Esophagus (tissue), 2 donors: ENCODE measurements around the gene MRPL24. TPM values are rescaled to one million over a fixed set of nuclear protein-coding genes. Genes with fewer than 3 reads are reported as not detected.

Experiments
- H3K27ac ChIP-seq, 2 donors: one replicate each; pipeline ENCODE4 v1.5.1; 2013; ENCODE audit warnings: low read depth in 2 of 2, mild to moderate bottlenecking in 2 of 2, inconsistent platforms in 1 of 2, low read length in 1 of 2, moderate library complexity in 1 of 2
- H3K27me3 ChIP-seq, 2 donors: one replicate each; pipeline ENCODE4 v1.6.1; 2013; ENCODE audit warnings: low read length in 2 of 2, control low read depth in 1 of 2, mild to moderate bottlenecking in 1 of 2; ENCODE audit not compliant: insufficient read depth in 2 of 2, control insufficient read depth in 1 of 2
- H3K36me3 ChIP-seq, 2 donors: one replicate each; pipeline ENCODE4 v1.6.1; 2013; ENCODE audit warnings: low read length in 1 of 2; ENCODE audit not compliant: control insufficient read depth in 2 of 2, insufficient read depth in 2 of 2
- H3K4me1 ChIP-seq, 2 donors: one replicate each; pipeline ENCODE4 v1.6.1; 2013; ENCODE audit warnings: low read length in 1 of 2; ENCODE audit not compliant: control insufficient read depth in 2 of 2, insufficient read depth in 2 of 2
- H3K4me3 ChIP-seq, 2 donors: one replicate each; pipeline ENCODE4 v1.5.1; 2013; ENCODE audit warnings: low read length in 2 of 2, mild to moderate bottlenecking in 2 of 2, low read depth in 1 of 2, moderate library complexity in 1 of 2
- H3K9me3 ChIP-seq, 2 donors: one replicate each; pipeline ENCODE4 v1.6.1; 2013; ENCODE audit warnings: mild to moderate bottlenecking in 2 of 2, low read depth in 1 of 2, low read length in 1 of 2, moderate library complexity in 1 of 2; ENCODE audit not compliant: control insufficient read depth in 2 of 2, insufficient read depth in 1 of 2
- WGBS, 2 donors: extraction: QIAGEN DNeasy Blood & Tissue Kit; methylation state at CpG; one replicate each; pipeline ENCODE4 v1.1.7; 2013; 5-methylcytosine and 5-hydroxymethylcytosine counted together
- polyA plus RNA-seq, 2 donors: library from polyadenylated mRNA; stranded (reverse); fragments of 200-250 nt; gene quantifications; one replicate each; pipeline ENCODE4 v1.2.3, GENCODE V29; 2013
- donor health status: healthy with polysubstance abuse.
- donor health status: Bipolar disorder and iron deficiency.

Gene MRPL24
- polyA plus RNA-seq, 2 donors, result 79.3 to 81.0 TPM

- Histone ChIP-seq H3K36me3 (peaks cover 0 to 3% of the 10 kb centered on the region in 2 donors), H3K27me3 (no peaks in the 10 kb centered on the region), H3K9me3 (no peaks in the 10 kb centered on the region), H3K27ac (no peak overlapping the region), H3K4me1 (peaks cover 2 to 6% of the 10 kb centered on the region in 2 donors), H3K4me3 (no peak overlapping the region)
- 81 to 83% methylated on average over 3 of the region's 3 CpGs for WGBS, 2 donors
Observed at GRCh38 chr1:156773607-156774006, 32.7 kb upstream of the MRPL24 start.

- H3K36me3 ChIP-seq, result peaks cover 0 to 3% of the 10 kb centered on the region in 2 donors
- no peaks in the 10 kb centered on the region for H3K9me3 ChIP-seq
- 48 to 61% methylated on average over 9 of the region's 9 CpGs for WGBS, 2 donors
- H3K4me3 ChIP-seq, result no peak overlapping the region
- H3K27me3 ChIP-seq, result no peaks in the 10 kb centered on the region
- peaks cover 2 to 6% of the 10 kb centered on the region in 2 donors for H3K4me1 ChIP-seq
- H3K27ac ChIP-seq, result no peak overlapping the region
Observed at GRCh38 chr1:156772728-156773497, 32.0 kb upstream of the MRPL24 start.

GRCh38 chr1:156772222-156772621, 31.3 kb upstream of the MRPL24 start:
- no peak overlapping the region for H3K4me3 ChIP-seq

GRCh38 chr1:156768610-156769295, 27.9 kb upstream of the MRPL24 start:
- Histone ChIP-seq H3K27ac (peak overlapping the region in 1 of 2 donors; percentile 53), H3K4me3 (peak overlapping the region; percentile 91 to 94), H3K9me3 (no peaks in the 10 kb centered on the region), H3K4me1 (peaks cover 2 to 5% of the 10 kb centered on the region in 2 donors), H3K36me3 (peaks cover 0 to 3% of the 10 kb centered on the region in 2 donors), H3K27me3 (no peaks in the 10 kb centered on the region)
- WGBS, 2 donors, result 17 to 22% methylated on average over 8 of the region's 8 CpGs

More at GRCh38 chr1:156772222-156772621, 31.3 kb upstream of the MRPL24 start:
- Histone ChIP-seq H3K27me3 (no peaks in the 10 kb centered on the region), H3K27ac (no peak overlapping the region), H3K9me3 (no peaks in the 10 kb centered on the region), H3K4me1 (peaks cover 2 to 6% of the 10 kb centered on the region in 2 donors), H3K36me3 (peaks cover 0 to 3% of the 10 kb centered on the region in 2 donors)
- WGBS, 2 donors, result 83 to 84% methylated on average over 3 of the region's 3 CpGs

GRCh38 chr1:156767879-156768604, 27.2 kb upstream of the MRPL24 start:
- 0 to 1% methylated on average over 30 to 31 of the region's 31 CpGs for WGBS, 2 donors
- Histone ChIP-seq H3K27ac (peak overlapping the region; percentile 94 to 97), H3K4me1 (peaks cover 2 to 5% of the 10 kb centered on the region in 2 donors)

GRCh38 chr1:156767101-156767878, 26.4 kb upstream of the MRPL24 start, which contains the start of gene PRCC:
Gene PRCC (plus strand): TSS chr1:156767535. CDS start chr1:156767772, 237 bp downstream.
- Histone ChIP-seq H3K9me3 (no peaks in the 10 kb centered on the region), H3K4me1 (peaks cover 2 to 5% of the 10 kb centered on the region in 2 donors), H3K27me3 (no peaks in the 10 kb centered on the region), H3K27ac (peak within 1 kb of the TSS; percentile 94 to 97), H3K4me3 (peak within 1 kb of the TSS; percentile 91 to 94), H3K36me3 (no peaks in the 10 kb centered on the region)
- WGBS, 2 donors, result 0% methylated on average over 42 to 50 of the region's 50 CpGs

More at GRCh38 chr1:156767879-156768604, 27.2 kb upstream of the MRPL24 start:
- Histone ChIP-seq H3K27me3 (no peaks in the 10 kb centered on the region), H3K9me3 (no peaks in the 10 kb centered on the region), H3K36me3 (peaks cover 0 to under 1% of the 10 kb centered on the region in 2 donors), H3K4me3 (peak overlapping the region; percentile 91 to 94)

GRCh38 chr1:156766298-156767100, 25.6 kb upstream of the MRPL24 start:
- 6 to 7% methylated on average over 14 of the region's 14 CpGs for WGBS, 2 donors
- Histone ChIP-seq H3K9me3 (no peaks in the 10 kb centered on the region), H3K4me1 (peaks cover 2 to 5% of the 10 kb centered on the region in 2 donors), H3K27me3 (no peaks in the 10 kb centered on the region), H3K36me3 (no peaks in the 10 kb centered on the region), H3K4me3 (peak overlapping the region; percentile 57 to 66), H3K27ac (peak overlapping the region; percentile 89 to 94)

- Histone ChIP-seq H3K4me1 (peaks cover 0 to 5% of the 10 kb centered on the region in 2 donors), H3K4me3 (no peak overlapping the region), H3K27me3 (no peaks in the 10 kb centered on the region), H3K27ac (no peak overlapping the region), H3K36me3 (no peaks in the 10 kb centered on the region), H3K9me3 (no peaks in the 10 kb centered on the region)
- 89 to 93% methylated on average over 5 of the region's 5 CpGs for WGBS, 2 donors
Observed at GRCh38 chr1:156765666-156766065, 24.8 kb upstream of the MRPL24 start.
